HEK293 (cell line): ENCODE measurements around the gene IMPDH1.
A peak's percentile ranks its signal among the peaks of the same experiment; 100 is the strongest.

Experiments used
- CTCF ChIA-PET: fragments of 350-600 bp; formaldehyde crosslinking; extraction: SDS; loops from one replicate; lab custom pipeline; 2021; ENCODE audit warnings: antibody characterized with exemption; lab: Yijun Ruan, JAX
- POLR2A ChIA-PET: fragments of 300-600 bp; formaldehyde crosslinking; extraction: SDS; loops from one replicate; lab custom pipeline; 2020; ENCODE audit warnings: antibody characterized with exemption, inconsistent platforms; lab: Yijun Ruan, JAX
- H3K27ac ChIP-seq: fragments of 200-500 bp; sonication (Bioruptor generic); 2 replicates; pipeline ENCODE4 v1.5.1; 2014; ENCODE audit warnings: low read depth, low read length, control low read depth, inconsistent platforms; ENCODE audit errors: extremely low read depth
- H3K36me3 ChIP-seq, 2 experiments: fragments of 200-500 bp in 1 of 2; sonication (Bioruptor generic) in 1 of 2; 1 replicate in 1 of 2; 2 replicates in 1 of 2; pipeline ENCODE4 v1.5.1; 2014 to 2017; ENCODE audit warnings: inconsistent platforms in 2 of 2, low read length in 2 of 2; ENCODE audit not compliant: control insufficient read depth in 2 of 2, insufficient read depth in 1 of 2
- H3K4me1 ChIP-seq: fragments of 200-500 bp; sonication (Bioruptor generic); 2 replicates; pipeline ENCODE4 v1.5.1; 2014; ENCODE audit warnings: mild to moderate bottlenecking, low read length, inconsistent platforms; ENCODE audit not compliant: control insufficient read depth, insufficient read depth
- H3K4me3 ChIP-seq: 2 replicates; pipeline ENCODE4 v1.5.1; 2011; ENCODE audit warnings: low read depth, mild to moderate bottlenecking, control low read depth, low read length, moderate library complexity
- H3K9me3 ChIP-seq: fragments of 200-500 bp; sonication (Bioruptor generic); 2 replicates; pipeline ENCODE4 v1.5.1; 2014; ENCODE audit warnings: low read depth, low read length, inconsistent platforms; ENCODE audit not compliant: control insufficient read depth, insufficient read depth
- ATF2 ChIP-seq: fragments of 450-650 bp; formaldehyde crosslinking; IDR thresholded peaks from 2 replicates; pipeline ENCODE4 v1.5.1; 2016; ENCODE audit warnings: missing biosample characterization, missing genetic modification characterization, low read depth
- BCL11A ChIP-seq: fragments of 450-650 bp; formaldehyde crosslinking; IDR thresholded peaks from 2 replicates; pipeline ENCODE4 v1.5.1; 2016; ENCODE audit warnings: low read depth, missing biosample characterization, missing genetic modification characterization
- GLI4 ChIP-seq: fragments of 450-650 bp; formaldehyde crosslinking; IDR thresholded peaks from 2 replicates; pipeline ENCODE4 v1.5.1; 2016; ENCODE audit warnings: missing biosample characterization, missing genetic modification characterization
- PRDM1 ChIP-seq: fragments of 450-650 bp; formaldehyde crosslinking; IDR thresholded peaks from 2 replicates; pipeline ENCODE4; 2016; ENCODE audit warnings: missing biosample characterization, missing genetic modification characterization
- PRDM2 ChIP-seq: fragments of 450-650 bp; formaldehyde crosslinking; IDR thresholded peaks from 2 replicates; pipeline ENCODE4 v1.5.1; 2016; ENCODE audit warnings: missing biosample characterization, missing genetic modification characterization, borderline replicate concordance
- SETDB1 ChIP-seq: IDR thresholded peaks from one replicate; pipeline ENCODE4 v1.6.1; 2017; ENCODE audit warnings: mild to moderate bottlenecking, low read length, moderate library complexity, mixed read lengths; ENCODE audit not compliant: insufficient read length
- YY1 ChIP-seq: fragments of 450-650 bp; formaldehyde crosslinking; IDR thresholded peaks from 2 replicates; pipeline ENCODE4 v1.5.1; 2018; ENCODE audit warnings: missing biosample characterization, missing genetic modification characterization
- ZBTB17 ChIP-seq: fragments of 450-650 bp; formaldehyde crosslinking; IDR thresholded peaks from 2 replicates; pipeline ENCODE4 v1.5.1; 2016; ENCODE audit warnings: missing biosample characterization, missing genetic modification characterization
- ZBTB6 ChIP-seq: fragments of 450-650 bp; formaldehyde crosslinking; IDR thresholded peaks from 2 replicates; pipeline ENCODE4 v1.5.1; 2017; ENCODE audit warnings: missing biosample characterization, missing genetic modification characterization
- ZEB2 ChIP-seq: fragments of 450-650 bp; formaldehyde crosslinking; IDR thresholded peaks from 2 replicates; pipeline ENCODE4 v1.5.1; 2016; ENCODE audit warnings: missing biosample characterization, missing genetic modification characterization
- ZFP3 ChIP-seq: fragments of 450-650 bp; formaldehyde crosslinking; IDR thresholded peaks from 2 replicates; pipeline ENCODE4 v1.5.1; 2016; ENCODE audit warnings: low read depth, missing biosample characterization, missing genetic modification characterization
- ZNF140 ChIP-seq: fragments of 450-650 bp; formaldehyde crosslinking; IDR thresholded peaks from 2 replicates; pipeline ENCODE4 v1.5.1; 2016; ENCODE audit warnings: missing biosample characterization, missing genetic modification characterization
- ZNF174 ChIP-seq: fragments of 450-650 bp; formaldehyde crosslinking; IDR thresholded peaks from 2 replicates; pipeline ENCODE4 v1.5.0; 2017; ENCODE audit warnings: missing biosample characterization, mild to moderate bottlenecking, missing genetic modification characterization
- ZNF223 ChIP-seq: fragments of 450-650 bp; formaldehyde crosslinking; IDR thresholded peaks from 2 replicates; pipeline ENCODE4 v1.5.1; 2016; ENCODE audit warnings: missing biosample characterization, missing genetic modification characterization
- ZNF292 ChIP-seq: fragments of 450-650 bp; formaldehyde crosslinking; IDR thresholded peaks from 2 replicates; pipeline ENCODE4 v1.5.1; 2016; ENCODE audit warnings: low read depth, missing biosample characterization, missing genetic modification characterization, borderline replicate concordance
- ZNF473 ChIP-seq: fragments of 450-650 bp; formaldehyde crosslinking; IDR thresholded peaks from 2 replicates; pipeline ENCODE4 v1.5.1; 2017; ENCODE audit warnings: missing biosample characterization, missing genetic modification characterization
- ZNF521 ChIP-seq: fragments of 450-650 bp; formaldehyde crosslinking; IDR thresholded peaks from 2 replicates; pipeline ENCODE4 v1.5.1; 2017; ENCODE audit warnings: missing biosample characterization, mild to moderate bottlenecking, missing genetic modification characterization
- ZNF585B ChIP-seq: fragments of 450-650 bp; formaldehyde crosslinking; IDR thresholded peaks from 2 replicates; pipeline ENCODE4 v1.5.1; 2016; ENCODE audit warnings: missing biosample characterization, missing genetic modification characterization
- ZNF654 ChIP-seq: fragments of 450-650 bp; formaldehyde crosslinking; IDR thresholded peaks from 2 replicates; pipeline ENCODE4 v1.5.1; 2016; ENCODE audit warnings: low read depth, missing biosample characterization, missing genetic modification characterization
- ZNF658 ChIP-seq: fragments of 450-650 bp; formaldehyde crosslinking; IDR thresholded peaks from 2 replicates; pipeline ENCODE4; 2016; ENCODE audit warnings: missing biosample characterization, missing genetic modification characterization
- ZNF660 ChIP-seq: fragments of 450-650 bp; IDR thresholded peaks from 2 replicates; pipeline ENCODE4 v1.5.1; 2018; ENCODE audit warnings: missing biosample characterization, mild to moderate bottlenecking, missing genetic modification characterization
- ZNF670 ChIP-seq: fragments of 450-650 bp; formaldehyde crosslinking; IDR thresholded peaks from 2 replicates; pipeline ENCODE4 v1.5.1; 2016; ENCODE audit warnings: missing biosample characterization, missing genetic modification characterization, low read depth
- ZNF677 ChIP-seq: fragments of 450-650 bp; IDR thresholded peaks from 2 replicates; pipeline ENCODE4 v1.5.0; 2018; ENCODE audit warnings: missing biosample characterization, mild to moderate bottlenecking, missing genetic modification characterization, moderate library complexity
- ZNF785 ChIP-seq: fragments of 450-650 bp; formaldehyde crosslinking; IDR thresholded peaks from 2 replicates; pipeline ENCODE4 v1.5.1; 2016; ENCODE audit warnings: missing biosample characterization, missing genetic modification characterization
- ZNF843 ChIP-seq: fragments of 450-650 bp; formaldehyde crosslinking; IDR thresholded peaks from 2 replicates; pipeline ENCODE4 v1.5.1; 2016; ENCODE audit warnings: missing biosample characterization, missing genetic modification characterization
- TF ChIP-seq, protein P1 (sequence below): fragments of 450-650 bp; formaldehyde crosslinking; IDR thresholded peaks from 2 replicates; pipeline ENCODE4 v1.5.1; 2016; ENCODE audit warnings: missing biosample characterization, missing genetic modification characterization

The IMPDH1 gene

DNA sequence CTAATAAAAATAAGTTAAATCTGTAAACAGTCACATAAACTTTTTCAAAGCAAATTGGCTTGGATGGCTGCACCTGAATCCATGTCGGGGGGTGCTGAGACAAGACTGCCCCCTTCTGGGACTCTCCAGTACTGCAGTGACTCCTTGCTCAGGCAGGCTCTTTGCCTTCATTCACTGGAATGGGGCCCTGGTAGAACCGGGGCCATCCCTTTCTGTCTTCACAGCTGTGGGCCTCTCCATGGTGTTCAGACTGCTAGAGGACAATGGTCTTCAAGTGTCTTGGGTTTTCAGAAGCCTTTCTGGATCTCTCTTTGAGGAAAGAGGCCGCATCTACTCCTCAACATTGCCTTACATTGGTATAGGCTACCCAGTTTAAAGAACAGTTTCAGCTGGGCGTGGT is 16.1 kb upstream of the IMPDH1 start:
- no peak overlapping the region for H3K4me3 ChIP-seq
- no peak overlapping the region for H3K27ac ChIP-seq
- no peaks in the 10 kb centered on the region for H3K36me3 ChIP-seq
- no peaks in the 10 kb centered on the region for H3K4me1 ChIP-seq
- POLR2A ChIA-PET: no interaction called here
- CTCF ChIA-PET: interaction anchor here (0.5 to 9.2 kb wide), 35 partner anchors 8 to 1013 kb away, joined by 3 to 189 read pairs (median 8); partner anchors contain the start of genes HILPDA, METTL2B and RBM28
- H3K9me3 ChIP-seq: no peaks in the 10 kb centered on the region
- TF ChIP-seq ZNF223 (tag by site-specific recombination): no peak
- TF ChIP-seq ZNF473 (tag by site-specific recombination): no peak
- no peak for TF ChIP-seq ZNF174 (tag by site-specific recombination)
- no peak for TF ChIP-seq ZEB2
- 0 out of 2 replicates have a peak, but pooled peaks have one; percentile 17 for TF ChIP-seq ZBTB17 (tag by site-specific recombination)
- TF ChIP-seq SETDB1: no peak
- TF ChIP-seq ZNF585B (tag by site-specific recombination): no peak
- TF ChIP-seq, protein P1, sequence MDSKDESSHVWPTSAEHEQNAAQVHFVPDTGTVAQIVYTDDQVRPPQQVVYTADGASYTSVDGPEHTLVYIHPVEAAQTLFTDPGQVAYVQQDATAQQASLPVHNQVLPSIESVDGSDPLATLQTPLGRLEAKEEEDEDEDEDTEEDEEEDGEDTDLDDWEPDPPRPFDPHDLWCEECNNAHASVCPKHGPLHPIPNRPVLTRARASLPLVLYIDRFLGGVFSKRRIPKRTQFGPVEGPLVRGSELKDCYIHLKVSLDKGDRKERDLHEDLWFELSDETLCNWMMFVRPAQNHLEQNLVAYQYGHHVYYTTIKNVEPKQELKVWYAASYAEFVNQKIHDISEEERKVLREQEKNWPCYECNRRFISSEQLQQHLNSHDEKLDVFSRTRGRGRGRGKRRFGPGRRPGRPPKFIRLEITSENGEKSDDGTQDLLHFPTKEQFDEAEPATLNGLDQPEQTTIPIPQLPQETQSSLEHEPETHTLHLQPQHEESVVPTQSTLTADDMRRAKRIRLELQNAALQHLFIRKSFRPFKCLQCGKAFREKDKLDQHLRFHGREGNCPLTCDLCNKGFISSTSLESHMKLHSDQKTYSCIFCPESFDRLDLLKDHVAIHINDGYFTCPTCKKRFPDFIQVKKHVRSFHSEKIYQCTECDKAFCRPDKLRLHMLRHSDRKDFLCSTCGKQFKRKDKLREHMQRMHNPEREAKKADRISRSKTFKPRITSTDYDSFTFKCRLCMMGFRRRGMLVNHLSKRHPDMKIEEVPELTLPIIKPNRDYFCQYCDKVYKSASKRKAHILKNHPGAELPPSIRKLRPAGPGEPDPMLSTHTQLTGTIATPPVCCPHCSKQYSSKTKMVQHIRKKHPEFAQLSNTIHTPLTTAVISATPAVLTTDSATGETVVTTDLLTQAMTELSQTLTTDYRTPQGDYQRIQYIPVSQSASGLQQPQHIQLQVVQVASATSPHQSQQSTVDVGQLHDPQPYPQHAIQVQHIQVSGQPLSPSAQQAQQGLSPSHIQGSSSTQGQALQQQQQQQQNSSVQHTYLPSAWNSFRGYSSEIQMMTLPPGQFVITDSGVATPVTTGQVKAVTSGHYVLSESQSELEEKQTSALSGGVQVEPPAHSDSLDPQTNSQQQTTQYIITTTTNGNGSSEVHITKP (tag by site-specific recombination): peak; percentile 74
- TF ChIP-seq ZNF658 (tag by site-specific recombination): no peak
- TF ChIP-seq ZFP3 (tag by site-specific recombination): no peak
- no peak for TF ChIP-seq ATF2
- TF ChIP-seq ZNF140 (tag by site-specific recombination): no peak
- no peak for TF ChIP-seq ZNF521 (tag by site-specific recombination)
- TF ChIP-seq PRDM2 (tag by site-specific recombination): no peak
- TF ChIP-seq GLI4: no peak
- no peak for TF ChIP-seq ZNF843
- no peak for TF ChIP-seq ZNF670 (tag by site-specific recombination)
- no peak for TF ChIP-seq ZBTB6
- 0 out of 2 replicates have a peak, but pooled peaks have one; percentile 14 for TF ChIP-seq YY1 (tag by site-specific recombination)
- TF ChIP-seq ZNF785: no peak
- no peak for TF ChIP-seq BCL11A
- TF ChIP-seq ZNF660 (tag by site-specific recombination): peak; percentile 81
- TF ChIP-seq ZNF654 (tag by site-specific recombination): peak; percentile 74
- no peak for TF ChIP-seq ZNF292 (tag by site-specific recombination)
- no peak for TF ChIP-seq PRDM1 (tag by site-specific recombination)
- no peak for TF ChIP-seq ZNF677 (tag by site-specific recombination)
